Measurements from ENCODE around the gene LIMCH1. TPM values are rescaled to one million over a fixed set of nuclear protein-coding genes. Genes with fewer than 3 reads are reported as not detected.

The LIMCH1 gene
- total RNA-seq, 1 donor = 8.7 TPM

GRCh38 chr4:41572516-41572915, 34.6 kb downstream of the LIMCH1 start:
- no peak overlapping the region for H3K4me3 ChIP-seq (ENCODE audit: low read depth, low read length)
- TF ChIP-seq CTCF (IDR thresholded peaks at IDR 0.05; ENCODE audit: insufficient read depth, low read length) = no peak
- peak; percentile 5 for DNase-seq (ENCODE audit: low read depth)

GRCh38 chr4:41572956-41573355, 35.0 kb downstream of the LIMCH1 start:
- TF ChIP-seq CTCF (IDR thresholded peaks at IDR 0.05; ENCODE audit: insufficient read depth, low read length) = no peak
- H3K4me3 ChIP-seq (ENCODE audit: low read depth, low read length) = no peak overlapping the region
- DNase-seq (ENCODE audit: low read depth) = no peak

- DNase-seq (ENCODE audit: low read depth) = peak; percentile 6
- TF ChIP-seq CTCF (IDR thresholded peaks at IDR 0.05; ENCODE audit: insufficient read depth, low read length) = no peak
- no peak overlapping the region for H3K4me3 ChIP-seq (ENCODE audit: low read depth, low read length)
Measured at GRCh38 chr4:41573502-41574001, 35.6 kb downstream of the LIMCH1 start.

- DNase-seq (ENCODE audit: low read depth) = no peak
- TF ChIP-seq CTCF (IDR thresholded peaks at IDR 0.05; ENCODE audit: insufficient read depth, low read length) = no peak
Measured at GRCh38 chr4:41575207-41575606, 37.2 kb downstream of the LIMCH1 start.

GRCh38 chr4:41575665-41576064, 37.7 kb downstream of the LIMCH1 start:
- no peak overlapping the region for H3K4me3 ChIP-seq (ENCODE audit: low read depth, low read length)
- no peak for DNase-seq (ENCODE audit: low read depth)
- no peak for TF ChIP-seq CTCF (IDR thresholded peaks at IDR 0.05; ENCODE audit: insufficient read depth, low read length)

More at GRCh38 chr4:41575207-41575606, 37.2 kb downstream of the LIMCH1 start:
- H3K4me3 ChIP-seq (ENCODE audit: low read depth, low read length) = no peak overlapping the region

GRCh38 chr4:41579043-41579442, 41.1 kb downstream of the LIMCH1 start:
- no peak overlapping the region for H3K4me3 ChIP-seq (ENCODE audit: low read depth, low read length)
- no peak for TF ChIP-seq CTCF (IDR thresholded peaks at IDR 0.05; ENCODE audit: insufficient read depth, low read length)
- DNase-seq (ENCODE audit: low read depth) = no peak

GRCh38 chr4:41579526-41579925, 41.6 kb downstream of the LIMCH1 start:
- no peak overlapping the region for H3K4me3 ChIP-seq (ENCODE audit: low read depth, low read length)
- TF ChIP-seq CTCF (IDR thresholded peaks at IDR 0.05; ENCODE audit: insufficient read depth, low read length) = no peak
- no peak for DNase-seq (ENCODE audit: low read depth)
